Hepatocyte (in vitro differentiated cells): ENCODE measurements around the gene ADCY4. TPM values are rescaled to one million over a fixed set of nuclear protein-coding genes. Genes with fewer than 3 reads are reported as not detected.
A peak's percentile ranks its signal among the peaks of the same experiment; 100 is the strongest.

Experiments used
- DNase-seq: peaks from one replicate; pipeline ENCODE4 v3.0.0-alpha.2; 2016; ENCODE audit warnings: low spot score
- H2AFZ ChIP-seq: fragments of 200-600 bp; sonication (generic); 2 replicates; pipeline ENCODE4 v1.6.0; 2016; ENCODE audit warnings: antibody characterized with exemption, mild to moderate bottlenecking
- H3K27ac ChIP-seq: fragments of 200-600 bp; sonication (generic); 2 replicates; pipeline ENCODE4 v1.5.1; 2016; ENCODE audit warnings: mild to moderate bottlenecking
- H3K27me3 ChIP-seq: fragments of 200-600 bp; sonication (generic); 2 replicates; pipeline ENCODE4 v1.6.1; 2016
- H3K36me3 ChIP-seq: fragments of 200-600 bp; sonication (generic); replicated peaks from 2 replicates; pipeline ENCODE4 v1.5.1; 2016; ENCODE audit warnings: low read depth; ENCODE audit not compliant: insufficient read depth
- H3K4me1 ChIP-seq: fragments of 200-600 bp; sonication (generic); 2 replicates; pipeline ENCODE4 v1.5.1; 2016; ENCODE audit warnings: mild to moderate bottlenecking, moderate library complexity; ENCODE audit not compliant: insufficient read depth
- H3K4me2 ChIP-seq: fragments of 200-600 bp; sonication (generic); 2 replicates; pipeline ENCODE4 v1.6.0; 2016
- H3K4me3 ChIP-seq: fragments of 200-600 bp; sonication (generic); 2 replicates; pipeline ENCODE4 v1.5.1; 2016; ENCODE audit warnings: mild to moderate bottlenecking
- H3K79me2 ChIP-seq: fragments of 200-600 bp; sonication (generic); 2 replicates; pipeline ENCODE4 v1.6.0; 2017; ENCODE audit warnings: mild to moderate bottlenecking
- H3K9me2 ChIP-seq: fragments of 200-600 bp; sonication (generic); replicated peaks from 2 replicates; pipeline ENCODE4 v1.6.0; 2017; ENCODE audit warnings: mild to moderate bottlenecking; ENCODE audit not compliant: insufficient read depth
- H3K9me3 ChIP-seq: fragments of 200-600 bp; sonication (generic); 2 replicates; pipeline ENCODE4 v1.5.1; 2016; ENCODE audit warnings: low read depth, mild to moderate bottlenecking
- H4K20me1 ChIP-seq: fragments of 200-600 bp; sonication (generic); 2 replicates; pipeline ENCODE4 v1.6.0; 2016; ENCODE audit warnings: mild to moderate bottlenecking; ENCODE audit not compliant: insufficient read depth, poor library complexity, severe bottlenecking
- CTCF ChIP-seq: fragments of 200-600 bp; sonication (generic); IDR thresholded peaks from 2 replicates; pipeline ENCODE4 v1.5.1; 2016; ENCODE audit warnings: antibody characterized with exemption, mild to moderate bottlenecking; ENCODE audit not compliant: poor library complexity
- EZH2 ChIP-seq: fragments of 200-600 bp; sonication (generic); IDR thresholded peaks from 2 replicates; pipeline ENCODE4 v1.6.1; 2016; ENCODE audit warnings: antibody characterized with exemption, mild to moderate bottlenecking, borderline replicate concordance
- EZH2phosphoT487 ChIP-seq: fragments of 200-600 bp; sonication (generic); IDR thresholded peaks from one replicate; pipeline ENCODE4 v1.6.1; 2018; ENCODE audit warnings: antibody characterized with exemption, mild to moderate bottlenecking, low read depth, moderate library complexity; ENCODE audit not compliant: unreplicated experiment, severe bottlenecking
- WGBS: methylation state at CpG from one replicate; pipeline ENCODE4 v1.1.6; 2016; ENCODE audit warnings: low lambda C conversion rate; ENCODE audit errors: missing lambda C conversion rate; 5-methylcytosine and 5-hydroxymethylcytosine counted together
- polyA plus RNA-seq: library from polyadenylated mRNA; unstranded; fragments of >200 nt; fragmentation: Nextera tagmentation; extraction: Ambion mirVana; gene quantifications from 2 replicates; pipeline ENCODE4 v1.2.1, GENCODE V29; 2016
- total RNA-seq: library from RNA; depleted of rRNA; stranded (reverse); fragments of >200 nt; gene quantifications from 2 replicates; pipeline ENCODE4 v1.2.3, GENCODE V29; 2014

Gene ADCY4
- total and polyA plus RNA-seq, 2 experiments from 2014 or later: 0.63 to 1.3 TPM

- peak overlapping the region; percentile 88 for H3K27ac ChIP-seq
- no peaks in the 10 kb centered on the region for H3K9me3 ChIP-seq
- no peaks in the 10 kb centered on the region for H3K9me2 ChIP-seq
- TF ChIP-seq EZH2 (no peak), EZH2phosphoT487 (no peak), CTCF (no peak)
- H3K36me3 ChIP-seq: no peaks in the 10 kb centered on the region
- peak overlapping the region; percentile 67 for H2AFZ ChIP-seq
- H3K4me1 ChIP-seq: peaks cover 20% of the 10 kb centered on the region
- WGBS: 40% methylated on average over 16 of the region's 16 CpGs
- peak overlapping the region; percentile 85 for H3K4me2 ChIP-seq
- peak overlapping the region; percentile 87 for H3K4me3 ChIP-seq
- peaks cover 29% of the 10 kb centered on the region for H3K79me2 ChIP-seq
- H3K27me3 ChIP-seq: no peaks in the 10 kb centered on the region
- H4K20me1 ChIP-seq: no peaks in the 10 kb centered on the region
- DNase-seq: no peak
Observed at GRCh38 chr14:24300326-24300980, 34.4 kb downstream of the ADCY4 start.

- Histone ChIP-seq H3K79me2 (peaks cover 29% of the 10 kb centered on the region), H3K27me3 (no peaks in the 10 kb centered on the region), H3K4me3 (peak within 1 kb of the TSS; percentile 87), H3K9me3 (no peaks in the 10 kb centered on the region), H3K4me2 (peak within 1 kb of the TSS; percentile 85), H2AFZ (peak within 1 kb of the TSS; percentile 67), H4K20me1 (no peaks in the 10 kb centered on the region), H3K9me2 (no peaks in the 10 kb centered on the region), H3K4me1 (peaks cover 20% of the 10 kb centered on the region), H3K36me3 (no peaks in the 10 kb centered on the region), H3K27ac (peak within 1 kb of the TSS; percentile 95)
- TF ChIP-seq EZH2 (no peak), EZH2phosphoT487 (no peak), CTCF (no peak)
- peak; percentile 96 for DNase-seq
- WGBS: 2% methylated on average over 75 of the region's 75 CpGs
Observed at GRCh38 chr14:24299255-24300191, 35.3 kb downstream of the ADCY4 start, which contains the start of the genes DHRS1 and NOP9. Gene DHRS1, minus strand, starts transcription at chr14:24299780. Its CDS starts 674 bp downstream, at chr14:24299106. Gene NOP9, plus strand, starts transcription at chr14:24299850. Its CDS starts 105 bp downstream, at chr14:24299955.

GRCh38 chr14:24298892-24299254 lies 36.0 kb downstream of the ADCY4 start:
- Histone ChIP-seq H3K4me3 (peak overlapping the region; percentile 86), H3K27me3 (no peaks in the 10 kb centered on the region), H3K4me2 (peak overlapping the region; percentile 85), H3K36me3 (no peaks in the 10 kb centered on the region), H4K20me1 (no peaks in the 10 kb centered on the region), H3K9me3 (no peaks in the 10 kb centered on the region), H3K4me1 (peaks cover 20% of the 10 kb centered on the region), H3K9me2 (no peaks in the 10 kb centered on the region), H2AFZ (peak overlapping the region; percentile 58), H3K27ac (peak overlapping the region; percentile 95), H3K79me2 (peaks cover 29% of the 10 kb centered on the region)
- WGBS: 70% methylated on average over 7 of the region's 7 CpGs
- peak; percentile 58 for DNase-seq
- TF ChIP-seq CTCF: no peak
- no peak for TF ChIP-seq EZH2
- no peak for TF ChIP-seq EZH2phosphoT487
